Esophagus squamous epithelium (tissue), 5 donors: ENCODE measurements around the gene FRYL. TPM values are rescaled to one million over a fixed set of nuclear protein-coding genes. Genes with fewer than 3 reads are reported as not detected.
"Not testable (repeated sequence)": the region's sequence is repeated elsewhere in the genome, so short reads cannot be mapped to it uniquely, and the experiment has no call there.

Experiments used
- DNase-seq: peaks from one replicate; lab custom pipeline; 2025; lab: John Stamatoyannopoulos, UW
- H3K27ac ChIP-seq, 4 donors: fragments of 200-600 bp; sonication (generic); one replicate each; pipeline ENCODE4 v1.5.1; 2016 to 2019; ENCODE audit warnings: mild to moderate bottlenecking in 1 of 4
- H3K27me3 ChIP-seq, 4 donors: fragments of 200-600 bp; sonication (generic); 1 replicate in 3 of 4; 2 replicates in 1 of 4; pipeline versions ENCODE4 v1.5.1 to v1.6.0; 2017 to 2021; ENCODE audit warnings: antibody characterized with exemption in 1 of 4
- H3K36me3 ChIP-seq, 3 donors: fragments of 200-600 bp; sonication (generic); one replicate each; pipeline ENCODE4 v1.5.1; 2016 to 2019
- H3K4me1 ChIP-seq, 3 donors: fragments of 200-600 bp; sonication (generic); one replicate each; pipeline ENCODE4 v1.5.1; 2017 to 2019
- H3K4me3 ChIP-seq, 4 donors: fragments of 200-600 bp; sonication (generic); 1 replicate in 3 of 4; 2 replicates in 1 of 4; pipeline ENCODE4 v1.5.1; 2016 to 2019; ENCODE audit warnings: mild to moderate bottlenecking in 2 of 4, moderate library complexity in 1 of 4
- H3K9me3 ChIP-seq, 3 donors: fragments of 200-600 bp; sonication (generic); one replicate each; pipeline ENCODE4 v1.5.1; 2016 to 2019
- POLR2A ChIP-seq, 4 donors: fragments of 450-650 bp; IDR thresholded peaks; one replicate each; pipeline ENCODE4 v1.6.1; 2017; ENCODE audit warnings: antibody characterized with exemption in 4 of 4, mild to moderate bottlenecking in 4 of 4, moderate library complexity in 3 of 4
- WGBS, 2 donors: methylation state at CpG; one replicate each; pipeline ENCODE4 v1.1.5; 2018; 5-methylcytosine and 5-hydroxymethylcytosine counted together
- intact Hi-C: fragments of 100-400 bp; cut with DNase I; formaldehyde crosslinking; loops from one replicate; pipeline ENCODE4 v1.15.0; 2022
- total RNA-seq, 4 donors: library from RNA; depleted of rRNA; stranded (reverse); fragments of >200 nt; gene quantifications; one replicate each; pipeline ENCODE4 v1.1.0, GENCODE V29; 2016
- TF ChIP-seq, protein P1 (sequence below), 6 experiments: fragments of 450-650 bp in 4 of 6; fragments of 200-600 bp in 2 of 6; sonication (generic) in 2 of 6; IDR thresholded peaks; one replicate each; pipeline ENCODE4 v1.5.1; 2016 to 2019; ENCODE audit warnings: antibody characterized with exemption in 6 of 6, mild to moderate bottlenecking in 4 of 6, moderate library complexity in 4 of 6
- donor health status: DM: yes; HTN: yes; CAD: no.

Gene FRYL
- total RNA-seq, 4 donors from 2014 or later = 26.1 to 69.6 (median 38.1) TPM

DNA sequence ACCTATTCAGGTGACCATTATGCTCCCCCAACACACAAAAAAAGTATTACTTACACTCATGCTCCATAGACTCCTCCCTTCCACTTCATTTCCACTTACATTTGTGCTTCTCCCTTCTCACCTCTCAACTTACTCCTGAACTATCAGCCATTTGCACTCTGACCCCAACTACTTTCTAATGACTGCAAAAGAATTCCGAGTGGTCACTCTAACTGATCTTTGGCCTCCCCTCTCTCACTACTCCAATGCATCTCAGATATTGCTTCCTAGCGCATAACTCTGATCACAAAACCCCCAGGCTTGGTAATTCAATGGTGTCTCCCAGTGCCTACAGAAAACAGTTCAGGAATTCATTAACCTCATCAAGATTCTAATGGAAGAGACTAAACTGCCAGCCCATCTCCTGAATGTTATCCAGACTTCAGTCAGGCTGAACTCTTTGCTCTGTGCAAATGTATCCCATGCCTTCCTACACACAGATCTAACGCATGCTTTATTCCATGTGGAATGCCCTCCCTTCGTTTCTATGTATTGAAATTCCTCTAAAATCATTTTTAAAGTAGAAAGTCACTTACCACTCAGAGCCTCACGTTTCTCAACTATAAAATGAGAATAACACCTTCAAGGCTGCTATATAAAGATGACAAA is 61.1 kb downstream of the FRYL start:
- intact Hi-C loops = no loop called here
- H3K4me3 ChIP-seq = no peak overlapping the region
- 95 to 97% methylated on average over 5 of the region's 5 CpGs for WGBS, 2 donors
- no peak for DNase-seq
- no peak overlapping the region for H3K27ac ChIP-seq
- no peaks in the 10 kb centered on the region for H3K9me3 ChIP-seq
- no peaks in the 10 kb centered on the region for H3K27me3 ChIP-seq
- TF ChIP-seq POLR2A (IDR thresholded peaks at IDR 0.05) = no peak
- TF ChIP-seq, protein P1, sequence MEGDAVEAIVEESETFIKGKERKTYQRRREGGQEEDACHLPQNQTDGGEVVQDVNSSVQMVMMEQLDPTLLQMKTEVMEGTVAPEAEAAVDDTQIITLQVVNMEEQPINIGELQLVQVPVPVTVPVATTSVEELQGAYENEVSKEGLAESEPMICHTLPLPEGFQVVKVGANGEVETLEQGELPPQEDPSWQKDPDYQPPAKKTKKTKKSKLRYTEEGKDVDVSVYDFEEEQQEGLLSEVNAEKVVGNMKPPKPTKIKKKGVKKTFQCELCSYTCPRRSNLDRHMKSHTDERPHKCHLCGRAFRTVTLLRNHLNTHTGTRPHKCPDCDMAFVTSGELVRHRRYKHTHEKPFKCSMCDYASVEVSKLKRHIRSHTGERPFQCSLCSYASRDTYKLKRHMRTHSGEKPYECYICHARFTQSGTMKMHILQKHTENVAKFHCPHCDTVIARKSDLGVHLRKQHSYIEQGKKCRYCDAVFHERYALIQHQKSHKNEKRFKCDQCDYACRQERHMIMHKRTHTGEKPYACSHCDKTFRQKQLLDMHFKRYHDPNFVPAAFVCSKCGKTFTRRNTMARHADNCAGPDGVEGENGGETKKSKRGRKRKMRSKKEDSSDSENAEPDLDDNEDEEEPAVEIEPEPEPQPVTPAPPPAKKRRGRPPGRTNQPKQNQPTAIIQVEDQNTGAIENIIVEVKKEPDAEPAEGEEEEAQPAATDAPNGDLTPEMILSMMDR (IDR thresholded peaks at IDR 0.05) = no peak
- H3K36me3 ChIP-seq = no peaks in the 10 kb centered on the region
- peaks cover 0 to 11% (median 4%) of the 10 kb centered on the region in 3 donors for H3K4me1 ChIP-seq

DNA sequence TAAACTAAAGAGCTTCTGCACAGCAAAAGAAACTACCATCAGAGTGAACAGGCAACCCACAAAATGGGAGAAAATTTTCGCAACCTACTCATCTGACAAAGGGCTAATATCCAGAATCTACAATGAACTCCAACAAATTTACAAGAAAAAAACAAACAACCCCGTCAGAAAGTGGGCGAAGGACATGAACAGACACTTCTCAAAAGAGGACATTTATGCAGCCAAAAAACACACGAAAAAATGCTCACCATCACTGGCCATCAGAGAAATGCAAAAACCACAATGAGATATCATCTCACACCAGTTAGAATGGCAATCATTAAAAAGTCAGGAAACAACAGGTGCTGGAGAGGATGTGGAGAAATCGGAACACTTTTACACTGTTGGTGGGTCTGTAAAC is 63.8 kb downstream of the FRYL start:
- H3K4me3 ChIP-seq, H3K4me1 ChIP-seq, H3K36me3 ChIP-seq, DNase-seq, H3K9me3 ChIP-seq, intact Hi-C loops, H3K27ac ChIP-seq, H3K27me3 ChIP-seq: not testable (repeated sequence)
- 94 to 97% methylated on average over 4 of the region's 5 CpGs for WGBS, 2 donors

DNA sequence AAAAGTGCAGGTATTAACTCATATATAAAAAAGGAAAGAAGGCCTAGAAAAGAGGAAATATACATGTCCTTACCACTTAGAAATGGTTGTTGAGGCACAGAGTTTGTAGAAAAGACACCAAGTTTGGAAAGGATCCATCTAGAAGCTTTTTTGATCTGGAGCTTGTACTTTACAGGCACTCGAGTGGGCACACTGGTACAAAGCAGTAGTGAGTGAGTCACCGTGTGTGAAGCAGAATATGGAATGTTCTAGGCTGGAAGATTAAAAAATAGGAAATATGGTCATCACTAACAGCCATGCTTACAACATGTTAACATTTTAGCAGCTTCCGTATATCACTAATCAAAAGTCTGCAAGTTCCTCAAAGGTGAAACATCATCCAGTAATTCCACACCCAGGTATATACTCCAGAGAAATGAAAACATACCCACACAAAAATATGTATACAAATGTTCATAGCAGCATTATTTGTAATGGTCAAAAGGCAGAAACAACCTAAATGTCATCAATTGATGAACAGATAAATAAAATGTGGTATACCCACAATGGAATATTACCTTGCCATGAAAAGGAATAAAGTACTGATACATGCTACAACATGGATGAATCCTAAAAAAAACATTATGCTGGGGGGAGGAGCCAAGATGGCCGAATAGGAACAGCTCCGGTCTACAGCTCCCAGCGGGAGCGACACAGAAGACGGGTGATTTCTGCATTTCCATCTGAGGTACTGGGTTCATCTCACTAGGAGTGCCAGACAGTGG is 69.5 kb downstream of the FRYL start:
- TF ChIP-seq POLR2A (IDR thresholded peaks at IDR 0.05) = no peak
- TF ChIP-seq, protein P1 (IDR thresholded peaks at IDR 0.05) = no peak
- no peak for DNase-seq
- H3K4me1 ChIP-seq = no peaks in the 10 kb centered on the region
- H3K36me3 ChIP-seq = peaks cover 0 to 22% (median 0%) of the 10 kb centered on the region in 3 donors
- no peaks in the 10 kb centered on the region for H3K9me3 ChIP-seq
- 81 to 86% methylated on average over 8 of the region's 8 CpGs for WGBS, 2 donors
- H3K27ac ChIP-seq = no peak overlapping the region
- H3K27me3 ChIP-seq = no peaks in the 10 kb centered on the region
- intact Hi-C loops = no loop called here
- H3K4me3 ChIP-seq = no peak overlapping the region

DNA sequence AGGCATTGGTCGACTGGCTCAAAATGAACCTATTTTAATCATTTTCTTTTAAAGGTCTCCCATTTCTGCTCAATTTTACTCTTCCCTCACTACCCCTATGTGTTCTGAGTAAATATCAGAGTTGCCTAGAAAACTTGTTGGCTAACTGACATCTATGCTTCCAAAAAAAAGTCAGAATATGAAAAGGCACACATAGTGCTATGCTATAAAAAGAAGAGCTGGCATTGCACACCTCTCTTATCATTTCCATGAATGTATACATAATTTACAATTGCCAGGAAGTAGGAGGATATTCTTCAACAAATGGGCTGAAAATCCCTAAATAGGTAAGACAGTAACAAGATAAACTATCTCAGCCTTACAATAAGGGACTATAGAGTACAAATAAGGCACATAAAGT is 70.2 kb downstream of the FRYL start:
- Histone ChIP-seq H3K4me1 (no peaks in the 10 kb centered on the region), H3K9me3 (no peaks in the 10 kb centered on the region), H3K4me3 (no peak overlapping the region), H3K27ac (no peak overlapping the region), H3K36me3 (peaks cover 0 to 22% (median 0%) of the 10 kb centered on the region in 3 donors), H3K27me3 (no peaks in the 10 kb centered on the region)
- DNase-seq = no peak
- 79 to 88% methylated on average over 1 of the region's 1 CpG for WGBS, 2 donors
- intact Hi-C loops = no loop called here
- TF ChIP-seq, protein P1 (IDR thresholded peaks at IDR 0.05) = no peak
- no peak for TF ChIP-seq POLR2A (IDR thresholded peaks at IDR 0.05)

DNA sequence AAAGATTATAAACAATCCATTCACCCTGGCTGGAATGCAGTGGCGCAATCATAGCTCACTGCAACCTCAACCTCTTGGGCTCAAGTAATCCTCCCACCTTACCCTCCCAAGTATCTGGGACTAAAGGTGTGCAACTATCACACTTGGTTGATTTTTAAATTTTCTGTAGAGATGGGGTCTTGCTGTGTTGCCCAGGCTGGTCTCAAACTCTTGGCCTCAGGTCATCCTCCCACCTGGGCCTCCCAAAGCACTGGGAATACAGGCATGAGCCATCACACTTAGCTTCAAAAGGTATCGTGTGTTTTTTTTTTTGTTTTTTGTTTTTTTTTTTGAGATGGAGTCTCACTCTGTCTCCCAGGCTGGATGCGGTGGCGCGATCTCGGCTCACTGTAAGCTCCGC is 71.5 kb downstream of the FRYL start:
- no peak overlapping the region for H3K4me3 ChIP-seq
- H3K36me3 ChIP-seq = peaks cover 0 to 22% (median 0%) of the 10 kb centered on the region in 3 donors
- no peaks in the 10 kb centered on the region for H3K9me3 ChIP-seq
- no peaks in the 10 kb centered on the region for H3K4me1 ChIP-seq
- no peak for DNase-seq
- no peak overlapping the region for H3K27ac ChIP-seq
- WGBS, 2 donors = 98% methylated on average over 6 to 7 of the region's 7 CpGs
- intact Hi-C loops = no loop called here
- H3K27me3 ChIP-seq = no peaks in the 10 kb centered on the region
- no peak for TF ChIP-seq POLR2A (IDR thresholded peaks at IDR 0.05)
- TF ChIP-seq, protein P1 (IDR thresholded peaks at IDR 0.05) = no peak
